Effector memory CD8-positive, alpha-beta T cell (primary cell): ENCODE measurements around the gene C11orf91.
"Not testable (repeated sequence)": the region's sequence is repeated elsewhere in the genome, so short reads cannot be mapped to it uniquely, and the experiment has no call there.

Experiments used
- ATAC-seq: fragments of 150-1000 bp; cut with Tn5 transposase; replicated peaks from 2 replicates; pipeline ENCODE4 v1.10.0; 2021; ENCODE audit warnings: mild to moderate bottlenecking, moderate library complexity
- DNase-seq, 3 experiments: peaks; one replicate each; pipeline ENCODE4 v3.0.0; 2021
- H3K27ac Mint-ChIP-seq, 2 donors: one replicate each; pipeline ENCODE4 v1.8.0; 2022; ENCODE audit warnings: mild to moderate bottlenecking in 2 of 2, mixed read lengths in 2 of 2, moderate library complexity in 2 of 2
- H3K27me3 Mint-ChIP-seq, 2 donors: one replicate each; pipeline ENCODE4 v1.8.0; 2022; ENCODE audit warnings: mixed read lengths in 2 of 2
- H3K36me3 Mint-ChIP-seq: one replicate; pipeline ENCODE4 v1.8.0; 2022; ENCODE audit warnings: mild to moderate bottlenecking, moderate library complexity, mixed read lengths; ENCODE audit not compliant: insufficient read depth
- H3K4me1 Mint-ChIP-seq, 2 donors: one replicate each; pipeline ENCODE4 v1.8.0; 2022; ENCODE audit warnings: low read depth in 2 of 2, mixed read lengths in 2 of 2
- H3K4me3 Mint-ChIP-seq, 2 donors: one replicate each; pipeline ENCODE4 v1.8.0; 2022; ENCODE audit warnings: mild to moderate bottlenecking in 2 of 2, mixed read lengths in 2 of 2, moderate library complexity in 2 of 2
- H3K9me3 Mint-ChIP-seq, 2 donors: one replicate each; pipeline ENCODE4 v1.8.0; 2022; ENCODE audit warnings: mixed read lengths in 2 of 2

C11orf91 gene

GRCh38 chr11:33667819-33668467 is 32.7 kb downstream of the C11orf91 start:
- peaks cover 0 to 6% of the 10 kb centered on the region in 2 donors for H3K4me1 Mint-ChIP-seq
- H3K4me3 Mint-ChIP-seq, result no peak overlapping the region
- H3K36me3 Mint-ChIP-seq, result no peaks in the 10 kb centered on the region
- DNase-seq (no peak), ATAC-seq (no peak)
- no peaks in the 10 kb centered on the region for H3K9me3 Mint-ChIP-seq
- peaks cover 38 to 72% of the 10 kb centered on the region in 2 donors for H3K27me3 Mint-ChIP-seq
- H3K27ac Mint-ChIP-seq, result no peak overlapping the region

- ATAC-seq, result no peak
- H3K27me3 Mint-ChIP-seq, result peaks cover 18 to 59% of the 10 kb centered on the region in 2 donors
- no peak overlapping the region for H3K27ac Mint-ChIP-seq
- H3K4me3 Mint-ChIP-seq, result no peak overlapping the region
- no peaks in the 10 kb centered on the region for H3K36me3 Mint-ChIP-seq
- DNase-seq, result no peak
- H3K4me1 Mint-ChIP-seq, result no peaks in the 10 kb centered on the region
- H3K9me3 Mint-ChIP-seq, result no peaks in the 10 kb centered on the region
Observed at GRCh38 chr11:33665350-33666106, 35.1 kb downstream of the C11orf91 start.

- H3K9me3 Mint-ChIP-seq, result no peaks in the 10 kb centered on the region
- H3K4me3 Mint-ChIP-seq, result no peak overlapping the region
- ATAC-seq (no peak), DNase-seq (no peak)
- H3K4me1 Mint-ChIP-seq, result no peaks in the 10 kb centered on the region
- H3K27ac Mint-ChIP-seq, result no peak overlapping the region
- peaks cover 15 to 63% of the 10 kb centered on the region in 2 donors for H3K27me3 Mint-ChIP-seq
- H3K36me3 Mint-ChIP-seq, result no peaks in the 10 kb centered on the region
Observed at GRCh38 chr11:33664827-33665226, 35.8 kb downstream of the C11orf91 start.

- ATAC-seq, result no peak
- no peak for DNase-seq
- Mint-ChIP-seq H3K4me3 (no peak overlapping the region), H3K9me3 (no peaks in the 10 kb centered on the region), H3K27ac (no peak overlapping the region), H3K27me3 (peaks cover 15 to 64% of the 10 kb centered on the region in 2 donors), H3K36me3 (no peaks in the 10 kb centered on the region), H3K4me1 (no peaks in the 10 kb centered on the region)
Observed at GRCh38 chr11:33664166-33664565, 36.5 kb downstream of the C11orf91 start.

- Mint-ChIP-seq H3K36me3 (no peaks in the 10 kb centered on the region), H3K27me3 (peaks cover 15 to 65% of the 10 kb centered on the region in 2 donors), H3K4me1 (no peaks in the 10 kb centered on the region), H3K9me3 (no peaks in the 10 kb centered on the region), H3K4me3 (no peak overlapping the region), H3K27ac (no peak overlapping the region)
- ATAC-seq (no peak), DNase-seq (no peak)
Observed at GRCh38 chr11:33663121-33663520, 37.5 kb downstream of the C11orf91 start.

GRCh38 chr11:33661526-33661925 is 39.1 kb downstream of the C11orf91 start:
- not testable (repeated sequence) for ATAC-seq, H3K4me1 Mint-ChIP-seq, H3K9me3 Mint-ChIP-seq, H3K27ac Mint-ChIP-seq, H3K36me3 Mint-ChIP-seq, DNase-seq, H3K4me3 Mint-ChIP-seq
- peaks cover 11 to 62% of the 10 kb centered on the region in 2 donors for H3K27me3 Mint-ChIP-seq

GRCh38 chr11:33660962-33661361 is 39.7 kb downstream of the C11orf91 start:
- Mint-ChIP-seq H3K9me3 (no peaks in the 10 kb centered on the region), H3K36me3 (no peaks in the 10 kb centered on the region), H3K27me3 (peaks cover 11 to 62% of the 10 kb centered on the region in 2 donors), H3K4me3 (no peak overlapping the region), H3K4me1 (no peaks in the 10 kb centered on the region), H3K27ac (no peak overlapping the region)
- no peak for ATAC-seq
- DNase-seq, result no peak

GRCh38 chr11:33659370-33660139 is 41.1 kb downstream of the C11orf91 start:
- H3K4me1 Mint-ChIP-seq, result no peaks in the 10 kb centered on the region
- DNase-seq (no peak), ATAC-seq (no peak)
- H3K4me3 Mint-ChIP-seq, result no peak overlapping the region
- H3K9me3 Mint-ChIP-seq, result no peaks in the 10 kb centered on the region
- H3K27ac Mint-ChIP-seq, result no peak overlapping the region
- no peaks in the 10 kb centered on the region for H3K36me3 Mint-ChIP-seq
- peaks cover 21 to 52% of the 10 kb centered on the region in 2 donors for H3K27me3 Mint-ChIP-seq

GRCh38 chr11:33658195-33658900 is 42.3 kb downstream of the C11orf91 start:
- H3K27me3 Mint-ChIP-seq, result peaks cover 15 to 47% of the 10 kb centered on the region in 2 donors
- no peaks in the 10 kb centered on the region for H3K36me3 Mint-ChIP-seq
- ATAC-seq, result no peak
- H3K9me3 Mint-ChIP-seq, result no peaks in the 10 kb centered on the region
- DNase-seq, result no peak
- H3K27ac Mint-ChIP-seq, result no peak overlapping the region
- no peaks in the 10 kb centered on the region for H3K4me1 Mint-ChIP-seq
- no peak overlapping the region for H3K4me3 Mint-ChIP-seq

GRCh38 chr11:33657757-33658156 is 42.9 kb downstream of the C11orf91 start:
- ATAC-seq (no peak), DNase-seq (no peak)
- Mint-ChIP-seq H3K27ac (no peak overlapping the region), H3K36me3 (no peaks in the 10 kb centered on the region), H3K27me3 (peaks cover 15 to 47% of the 10 kb centered on the region in 2 donors), H3K4me3 (no peak overlapping the region), H3K9me3 (no peaks in the 10 kb centered on the region), H3K4me1 (no peaks in the 10 kb centered on the region)

- peaks cover 15 to 50% of the 10 kb centered on the region in 2 donors for H3K27me3 Mint-ChIP-seq
- no peak overlapping the region for H3K27ac Mint-ChIP-seq
Observed at GRCh38 chr11:33656768-33657167, 43.9 kb downstream of the C11orf91 start.

GRCh38 chr11:33655842-33656600 is 44.6 kb downstream of the C11orf91 start:
- no peak for DNase-seq
- no peaks in the 10 kb centered on the region for H3K9me3 Mint-ChIP-seq
- H3K36me3 Mint-ChIP-seq, result no peaks in the 10 kb centered on the region
- H3K27me3 Mint-ChIP-seq, result peaks cover 17 to 55% of the 10 kb centered on the region in 2 donors
- H3K4me3 Mint-ChIP-seq, result no peak overlapping the region
- H3K27ac Mint-ChIP-seq, result no peak overlapping the region
- no peak for ATAC-seq
- no peaks in the 10 kb centered on the region for H3K4me1 Mint-ChIP-seq

More at GRCh38 chr11:33656768-33657167, 43.9 kb downstream of the C11orf91 start:
- no peak overlapping the region for H3K4me3 Mint-ChIP-seq
- DNase-seq (no peak), ATAC-seq (no peak)
- no peaks in the 10 kb centered on the region for H3K9me3 Mint-ChIP-seq
- no peaks in the 10 kb centered on the region for H3K36me3 Mint-ChIP-seq
- H3K4me1 Mint-ChIP-seq, result no peaks in the 10 kb centered on the region
